K562 (cell line): ENCODE measurements around the gene TRABD2B.

Experiments used
- EHMT2 ChIP-seq: fragments of 450-650 bp; IDR thresholded peaks from 2 replicates; pipeline ENCODE4 v1.6.1; 2018; ENCODE audit warnings: antibody characterized with exemption
- SREBF2 ChIP-seq: sonication (generic); formaldehyde crosslinking; IDR thresholded peaks from 2 replicates; pipeline ENCODE4 v1.4.0; 2020; ENCODE audit warnings: mild to moderate bottlenecking, missing genetic modification reagents
- TF ChIP-seq, protein P1 (sequence below): sonication (generic); formaldehyde crosslinking; IDR thresholded peaks from 2 replicates; pipeline ENCODE4 v1.8.0; 2022; ENCODE audit warnings: mild to moderate bottlenecking, missing genetic modification reagents

DNA sequence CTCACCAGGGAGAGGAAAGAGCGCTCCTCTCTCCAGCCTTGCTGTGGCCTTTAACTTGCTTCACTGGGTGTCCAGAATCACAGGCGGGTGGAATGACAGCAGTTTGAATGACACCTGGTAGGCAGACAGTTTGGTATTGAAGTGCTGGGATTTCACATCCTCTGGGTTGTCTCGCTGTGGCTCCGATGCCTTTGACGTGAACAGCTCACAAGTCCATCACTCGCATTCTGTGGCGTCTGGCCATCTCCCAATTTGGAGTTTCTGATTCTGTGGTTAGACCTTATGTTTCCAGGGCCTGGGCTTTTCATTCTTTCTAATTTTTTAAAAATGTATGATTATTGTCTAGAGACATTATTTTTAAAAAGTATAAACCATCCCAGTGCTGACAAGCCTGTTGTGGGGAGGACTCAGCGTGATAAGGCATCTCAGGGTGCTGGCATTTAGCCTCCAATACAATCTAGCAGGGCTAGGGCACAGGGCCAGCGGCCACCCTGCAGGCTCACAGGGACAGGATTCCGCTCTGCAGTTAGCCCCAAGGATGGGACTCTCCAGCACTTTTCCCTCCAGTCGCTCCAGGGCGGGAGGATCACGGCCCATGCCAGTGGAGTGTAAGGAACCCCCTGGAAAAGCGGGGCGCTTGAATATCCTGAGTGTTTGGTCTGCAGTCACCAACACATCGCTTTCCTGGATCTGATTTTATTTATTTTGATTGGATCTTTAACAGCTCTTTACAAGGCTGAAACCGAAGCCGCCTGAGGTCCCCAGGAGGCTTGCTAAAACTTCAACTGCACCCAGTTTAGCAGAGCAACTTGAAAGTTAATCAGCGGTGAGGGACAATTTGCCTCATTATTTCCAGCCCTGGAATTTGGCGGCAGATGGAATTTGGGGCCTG, 178.3 kb downstream of the TRABD2B start:
- TF ChIP-seq, protein P1, sequence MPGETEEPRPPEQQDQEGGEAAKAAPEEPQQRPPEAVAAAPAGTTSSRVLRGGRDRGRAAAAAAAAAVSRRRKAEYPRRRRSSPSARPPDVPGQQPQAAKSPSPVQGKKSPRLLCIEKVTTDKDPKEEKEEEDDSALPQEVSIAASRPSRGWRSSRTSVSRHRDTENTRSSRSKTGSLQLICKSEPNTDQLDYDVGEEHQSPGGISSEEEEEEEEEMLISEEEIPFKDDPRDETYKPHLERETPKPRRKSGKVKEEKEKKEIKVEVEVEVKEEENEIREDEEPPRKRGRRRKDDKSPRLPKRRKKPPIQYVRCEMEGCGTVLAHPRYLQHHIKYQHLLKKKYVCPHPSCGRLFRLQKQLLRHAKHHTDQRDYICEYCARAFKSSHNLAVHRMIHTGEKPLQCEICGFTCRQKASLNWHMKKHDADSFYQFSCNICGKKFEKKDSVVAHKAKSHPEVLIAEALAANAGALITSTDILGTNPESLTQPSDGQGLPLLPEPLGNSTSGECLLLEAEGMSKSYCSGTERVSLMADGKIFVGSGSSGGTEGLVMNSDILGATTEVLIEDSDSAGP (CRISPR knock-in tag): no peak
- TF ChIP-seq SREBF2 (CRISPR knock-in tag) (no peak), EHMT2 (no peak)
